IPS DF 6.9 (cell line): ENCODE measurements around the gene NSUN6.
"Not testable (repeated sequence)": the region's sequence is repeated elsewhere in the genome, so short reads cannot be mapped to it uniquely, and the experiment has no call there.

Experiments used
- DNase-seq: peaks from one replicate; pipeline ENCODE4 v3.0.0-alpha.2; 2013; ENCODE audit warnings: low read depth, low spot score
- H3K27ac ChIP-seq: one replicate; pipeline ENCODE4 v1.5.1; 2013; ENCODE audit warnings: low read length, control low read depth
- H3K27me3 ChIP-seq: 2 replicates; pipeline ENCODE4 v1.6.1; 2013; ENCODE audit warnings: mild to moderate bottlenecking, low read length; ENCODE audit not compliant: control insufficient read depth, insufficient read depth
- H3K36me3 ChIP-seq: 2 replicates; pipeline ENCODE4 v1.6.1; 2013; ENCODE audit warnings: low read length; ENCODE audit not compliant: control insufficient read depth, insufficient read depth
- H3K4me1 ChIP-seq: 2 replicates; pipeline ENCODE4 v1.6.1; 2013; ENCODE audit warnings: low read length; ENCODE audit not compliant: control insufficient read depth, insufficient read depth
- H3K4me3 ChIP-seq: 2 replicates; pipeline ENCODE4 v1.5.1; 2013; ENCODE audit warnings: mild to moderate bottlenecking, low read length
- H3K9me3 ChIP-seq: 2 replicates; pipeline ENCODE4 v1.6.1; 2013; ENCODE audit warnings: low read length, inconsistent platforms; ENCODE audit not compliant: control insufficient read depth, insufficient read depth
- WGBS: extraction: QIAGEN DNeasy Blood & Tissue Kit; methylation state at CpG from one replicate; pipeline ENCODE4 v1.1.7; 2013; ENCODE audit warnings: mixed read lengths, missing lambda C conversion rate; ENCODE audit not compliant: insufficient read length, insufficient coverage; 5-methylcytosine and 5-hydroxymethylcytosine counted together

Gene NSUN6

DNA sequence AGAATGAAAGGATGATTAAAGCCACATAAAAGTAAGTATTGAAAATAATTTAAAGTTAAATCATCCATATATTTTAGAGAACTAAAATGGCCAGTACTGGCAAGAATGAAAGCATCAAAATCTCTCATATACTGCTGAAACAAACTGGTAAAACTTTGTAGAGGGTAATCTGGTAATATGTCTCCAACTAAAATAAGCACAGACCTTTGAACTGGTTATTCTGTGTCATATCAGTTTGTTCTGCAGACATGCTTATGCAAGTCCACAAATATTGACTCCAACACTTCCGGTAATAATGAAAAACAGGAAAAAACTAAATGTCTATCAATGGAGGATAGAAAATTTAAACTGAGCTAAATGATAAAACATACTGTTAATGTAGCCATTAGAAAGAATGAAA is 14.0 kb downstream of the NSUN6 start:
- not testable (repeated sequence) for H3K4me1 ChIP-seq, H3K36me3 ChIP-seq, H3K27ac ChIP-seq, DNase-seq, H3K4me3 ChIP-seq, H3K9me3 ChIP-seq, H3K27me3 ChIP-seq
- WGBS = no CpG with 5 or more reads among the region's 1 CpG

DNA sequence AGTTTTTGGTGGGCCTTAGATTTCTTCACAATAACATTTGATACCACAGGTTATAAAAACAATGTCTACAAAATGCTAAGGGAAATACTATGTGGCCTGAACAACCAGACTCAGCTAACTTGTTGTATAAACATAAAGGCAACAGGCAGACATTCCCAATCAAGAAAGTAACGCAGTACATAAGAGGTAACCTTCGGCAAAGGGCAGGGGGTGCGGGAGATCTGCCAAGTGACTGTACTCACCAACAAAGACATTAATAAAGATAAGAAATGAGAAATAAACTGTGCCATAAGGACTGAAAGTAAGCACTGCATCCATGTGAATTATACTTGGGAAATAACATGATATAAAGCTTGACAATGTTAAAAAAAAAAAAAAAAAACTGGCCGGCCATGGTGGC is 15.4 kb downstream of the NSUN6 start:
- H3K9me3 ChIP-seq = no peaks in the 10 kb centered on the region
- no peaks in the 10 kb centered on the region for H3K27me3 ChIP-seq
- no peak for DNase-seq
- no peaks in the 10 kb centered on the region for H3K36me3 ChIP-seq
- H3K4me3 ChIP-seq = no peak overlapping the region
- H3K4me1 ChIP-seq = no peaks in the 10 kb centered on the region
- H3K27ac ChIP-seq = no peak overlapping the region
- no CpG with 5 or more reads among the region's 4 CpGs for WGBS

DNA sequence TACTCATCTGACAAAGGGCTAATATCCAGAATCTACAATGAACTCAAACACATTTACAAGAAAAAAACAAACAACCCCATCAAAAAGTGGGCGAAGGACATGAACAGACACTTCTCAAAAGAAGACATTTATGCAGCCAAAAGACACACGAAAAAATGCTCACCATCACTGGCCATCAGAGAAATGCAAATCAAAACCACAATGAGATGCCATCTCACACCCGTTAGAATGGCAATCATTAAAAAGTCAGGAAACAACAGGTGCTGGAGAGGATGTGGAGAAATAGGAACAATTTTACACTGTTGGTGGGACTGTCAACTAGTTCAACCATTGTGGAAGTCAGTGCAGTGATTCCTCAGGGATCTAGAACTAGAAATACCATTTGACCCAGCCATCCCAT is 18.9 kb downstream of the NSUN6 start:
- DNase-seq, H3K9me3 ChIP-seq, H3K27me3 ChIP-seq, H3K27ac ChIP-seq, H3K4me1 ChIP-seq, H3K36me3 ChIP-seq, H3K4me3 ChIP-seq: not testable (repeated sequence)
- no CpG with 5 or more reads among the region's 3 CpGs for WGBS

DNA sequence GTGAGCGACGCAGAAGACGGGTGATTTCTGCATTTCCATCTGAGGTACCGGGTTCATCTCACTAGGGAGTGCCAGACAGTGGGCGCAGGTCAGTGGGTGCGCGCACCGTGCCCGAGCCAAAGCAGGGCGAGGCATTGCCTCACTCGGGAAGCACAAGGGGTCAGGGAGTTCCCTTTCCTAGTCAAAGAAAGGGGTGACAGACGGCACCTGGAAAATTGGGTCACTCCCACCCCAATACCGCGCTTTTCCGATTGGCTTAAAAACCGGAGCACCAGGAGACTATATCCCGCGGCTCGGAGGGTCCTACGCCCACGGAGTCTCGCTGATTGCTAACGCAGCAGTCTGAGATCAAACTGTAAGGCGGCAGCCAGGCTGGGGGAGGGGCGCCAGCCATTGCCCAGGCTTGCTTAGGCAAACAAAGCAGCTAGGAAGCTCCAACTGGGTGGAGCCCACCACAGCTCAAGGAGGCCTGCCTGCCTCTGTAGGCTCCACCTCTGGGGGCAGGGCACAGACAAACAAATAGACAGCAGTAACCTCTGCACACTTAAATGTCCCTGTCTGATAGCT is 23.9 kb downstream of the NSUN6 start:
- H3K27ac ChIP-seq, DNase-seq, H3K27me3 ChIP-seq, H3K36me3 ChIP-seq, H3K9me3 ChIP-seq, H3K4me1 ChIP-seq: not testable (repeated sequence)
- peak overlapping the region; percentile 61; the same call in 1 of the 2 replicates for H3K4me3 ChIP-seq
- WGBS = no CpG with 5 or more reads among the region's 25 CpGs

DNA sequence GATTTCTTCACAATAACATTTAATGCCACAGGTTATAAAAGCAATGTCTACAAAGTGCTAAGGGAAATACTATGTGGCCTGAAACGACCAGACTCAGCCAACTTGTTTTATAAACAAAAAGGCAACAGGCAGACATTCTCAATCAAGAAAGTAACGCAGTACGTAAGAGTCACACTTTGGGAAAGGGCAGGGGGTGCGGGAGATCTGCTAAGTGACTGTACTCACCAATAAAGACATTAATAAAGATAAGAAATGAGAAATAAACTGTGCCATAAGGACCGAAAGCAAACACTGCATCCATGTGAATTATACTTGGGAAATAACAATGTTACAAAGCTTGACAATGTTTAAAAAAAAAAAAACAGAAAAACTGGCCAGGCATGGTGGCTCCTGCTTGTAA is 25.5 kb downstream of the NSUN6 start:
- H3K9me3 ChIP-seq = no peaks in the 10 kb centered on the region
- no peak for DNase-seq
- H3K4me3 ChIP-seq = no peak overlapping the region
- H3K27ac ChIP-seq = no peak overlapping the region
- H3K4me1 ChIP-seq = no peaks in the 10 kb centered on the region
- no peaks in the 10 kb centered on the region for H3K36me3 ChIP-seq
- no peaks in the 10 kb centered on the region for H3K27me3 ChIP-seq
- no CpG with 5 or more reads among the region's 5 CpGs for WGBS

DNA sequence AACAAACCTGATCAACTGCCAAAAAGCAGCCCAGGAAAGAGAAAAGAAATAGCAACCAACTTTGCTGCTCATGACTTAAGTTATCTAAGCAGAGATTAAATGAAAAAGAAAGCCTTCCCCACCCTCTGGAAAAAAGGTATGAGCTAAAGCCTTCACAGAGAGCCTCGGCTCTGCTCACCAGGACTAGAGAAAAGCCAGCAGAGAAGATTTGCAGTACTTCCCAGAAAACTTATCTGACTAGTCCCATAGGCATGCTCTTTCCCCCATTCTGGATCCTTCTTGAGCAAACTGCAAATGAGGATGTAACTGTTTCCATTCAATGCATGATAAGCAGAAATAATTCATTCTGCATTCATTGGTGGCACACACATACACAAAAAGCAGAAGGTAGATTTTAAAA is 27.7 kb downstream of the NSUN6 start:
- not testable (repeated sequence) for H3K4me3 ChIP-seq, H3K27ac ChIP-seq, H3K27me3 ChIP-seq, H3K9me3 ChIP-seq, DNase-seq, H3K36me3 ChIP-seq, H3K4me1 ChIP-seq
- WGBS = no CpG with 5 or more reads among the region's 1 CpG

DNA sequence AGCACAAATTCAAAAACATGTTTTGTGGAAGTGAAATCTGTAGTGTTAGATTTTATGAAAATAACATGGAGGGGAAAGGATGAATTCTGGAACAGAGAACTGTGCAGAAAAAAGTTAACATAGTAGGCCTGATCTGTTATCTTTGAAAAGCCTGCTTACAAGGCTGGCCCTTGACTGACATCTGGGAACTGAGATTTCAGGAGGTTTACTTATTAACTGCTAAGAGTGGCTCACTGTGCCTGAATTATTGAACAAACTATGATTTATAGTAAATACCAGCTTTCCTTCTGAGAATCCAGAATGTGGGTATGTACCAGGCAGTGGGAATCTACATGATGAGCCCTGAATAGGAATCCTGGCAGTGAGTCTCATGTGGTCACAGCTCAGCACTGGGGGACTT is 30.5 kb downstream of the NSUN6 start:
- DNase-seq = no peak
- no peaks in the 10 kb centered on the region for H3K9me3 ChIP-seq
- H3K27ac ChIP-seq = no peak overlapping the region
- no peaks in the 10 kb centered on the region for H3K27me3 ChIP-seq
- no peaks in the 10 kb centered on the region for H3K4me1 ChIP-seq
- H3K36me3 ChIP-seq = no peaks in the 10 kb centered on the region; the same call in 1 of the 2 replicates
- no peak overlapping the region for H3K4me3 ChIP-seq

DNA sequence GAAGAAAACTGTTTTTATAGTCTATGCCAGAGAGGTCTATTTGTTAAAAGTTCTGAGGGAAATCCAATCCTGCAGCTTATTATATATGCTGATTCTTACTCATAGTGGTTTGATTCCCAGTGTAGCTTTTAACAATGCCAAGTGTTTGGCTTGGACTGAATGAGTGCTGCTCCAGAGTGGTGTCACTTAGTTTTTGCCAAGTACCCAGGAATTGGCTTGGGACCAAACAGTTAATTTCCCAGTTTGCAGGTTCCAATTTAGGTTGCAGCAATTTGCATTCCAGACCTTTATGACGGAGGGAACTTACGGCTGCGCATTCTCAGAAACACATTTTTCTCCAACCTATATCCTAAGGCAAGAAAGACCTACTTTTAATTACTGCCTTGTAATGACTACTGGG is 32.4 kb downstream of the NSUN6 start:
- Histone ChIP-seq H3K9me3 (no peaks in the 10 kb centered on the region), H3K27me3 (no peaks in the 10 kb centered on the region), H3K4me1 (no peaks in the 10 kb centered on the region), H3K27ac (no peak overlapping the region), H3K4me3 (no peak overlapping the region), H3K36me3 (no peaks in the 10 kb centered on the region; the same call in 1 of the 2 replicates)
- DNase-seq = no peak
- no CpG with 5 or more reads among the region's 3 CpGs for WGBS

DNA sequence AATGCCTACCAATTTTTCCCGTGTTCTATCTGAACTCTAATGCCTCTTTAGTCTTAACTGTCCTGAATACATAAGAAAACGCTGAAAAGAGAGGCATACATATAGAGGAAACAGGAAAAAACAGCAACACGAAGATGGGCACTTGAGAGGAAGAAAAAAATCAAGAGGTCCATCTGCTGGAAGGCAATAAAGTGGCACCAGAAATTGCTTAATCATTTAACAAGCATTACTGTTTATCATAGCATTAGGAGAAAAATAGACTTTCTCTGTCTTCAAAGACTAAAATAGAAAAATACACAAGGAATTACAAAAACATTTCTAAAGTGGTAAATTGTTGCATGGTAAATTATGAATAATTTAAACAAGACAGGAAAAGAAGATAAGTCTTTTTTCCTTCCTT is 35.0 kb downstream of the NSUN6 start:
- Histone ChIP-seq H3K27ac (no peak overlapping the region), H3K4me1 (no peaks in the 10 kb centered on the region), H3K4me3 (no peak overlapping the region), H3K9me3 (no peaks in the 10 kb centered on the region), H3K27me3 (no peaks in the 10 kb centered on the region), H3K36me3 (no peaks in the 10 kb centered on the region; the same call in 1 of the 2 replicates)
- no CpG with 5 or more reads among the region's 3 CpGs for WGBS
- no peak for DNase-seq

DNA sequence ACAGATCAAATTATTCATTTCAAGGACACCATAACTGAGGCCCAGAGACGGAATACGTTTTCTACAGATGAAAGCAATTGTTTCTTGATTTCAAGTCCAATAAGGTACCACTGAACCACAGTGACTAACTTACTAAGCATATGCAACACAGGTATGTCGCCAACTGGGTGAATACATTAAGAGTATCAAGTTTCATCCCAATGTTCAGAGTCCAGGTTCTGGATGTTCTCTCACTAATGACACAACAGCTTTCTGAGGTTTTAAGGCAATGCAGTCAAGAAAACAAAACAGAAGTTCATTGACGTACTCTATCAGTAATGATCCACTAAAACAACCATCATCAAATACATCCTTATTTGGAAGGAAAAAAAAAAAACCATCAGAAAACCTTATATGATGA is 35.8 kb downstream of the NSUN6 start:
- H3K27ac ChIP-seq = no peak overlapping the region
- no peaks in the 10 kb centered on the region for H3K27me3 ChIP-seq
- H3K9me3 ChIP-seq = no peaks in the 10 kb centered on the region
- no peaks in the 10 kb centered on the region; the same call in 1 of the 2 replicates for H3K36me3 ChIP-seq
- WGBS = no CpG with 5 or more reads among the region's 4 CpGs
- H3K4me1 ChIP-seq = no peaks in the 10 kb centered on the region
- H3K4me3 ChIP-seq = no peak overlapping the region
- no peak for DNase-seq

DNA sequence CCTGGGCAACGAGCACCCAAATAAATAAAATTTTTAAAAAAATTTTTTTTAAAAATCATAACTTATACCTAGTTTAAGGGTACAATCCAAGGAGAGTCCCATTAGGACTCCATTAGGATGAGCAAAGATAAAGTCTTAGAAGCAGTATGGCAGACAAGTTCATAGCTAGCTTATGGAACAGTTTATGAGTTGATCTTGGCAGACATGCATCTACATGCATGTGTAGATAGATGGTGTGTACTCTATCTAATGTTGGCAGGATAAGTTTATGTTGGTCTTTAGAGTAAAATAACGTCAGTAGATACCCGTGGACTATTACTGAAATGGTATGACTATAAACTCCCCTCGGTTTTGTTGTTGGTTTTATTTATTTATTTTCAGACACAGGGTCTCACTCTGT is 40.2 kb downstream of the NSUN6 start:
- Histone ChIP-seq H3K27ac (no peak overlapping the region), H3K9me3 (no peaks in the 10 kb centered on the region), H3K4me3 (no peak overlapping the region), H3K27me3 (no peaks in the 10 kb centered on the region), H3K36me3 (no peaks in the 10 kb centered on the region; the same call in 1 of the 2 replicates), H3K4me1 (no peaks in the 10 kb centered on the region)
- no CpG with 5 or more reads among the region's 4 CpGs for WGBS
- DNase-seq = no peak
